GM18507 (cell line): ENCODE results near the gene ZSWIM4.

Source experiments
- DNase-seq: peaks from one replicate; pipeline ENCODE4 v3.0.0; 2011; ENCODE audit warnings: low read depth; ENCODE audit not compliant: insufficient read length; ENCODE audit errors: extremely low spot score
- FAIRE-seq: peaks from 2 replicates; lab custom pipeline; 2011; peaks lifted over from hg19 to GRCh38; lab: Jason Lieb, UNC

ZSWIM4 gene

DNA sequence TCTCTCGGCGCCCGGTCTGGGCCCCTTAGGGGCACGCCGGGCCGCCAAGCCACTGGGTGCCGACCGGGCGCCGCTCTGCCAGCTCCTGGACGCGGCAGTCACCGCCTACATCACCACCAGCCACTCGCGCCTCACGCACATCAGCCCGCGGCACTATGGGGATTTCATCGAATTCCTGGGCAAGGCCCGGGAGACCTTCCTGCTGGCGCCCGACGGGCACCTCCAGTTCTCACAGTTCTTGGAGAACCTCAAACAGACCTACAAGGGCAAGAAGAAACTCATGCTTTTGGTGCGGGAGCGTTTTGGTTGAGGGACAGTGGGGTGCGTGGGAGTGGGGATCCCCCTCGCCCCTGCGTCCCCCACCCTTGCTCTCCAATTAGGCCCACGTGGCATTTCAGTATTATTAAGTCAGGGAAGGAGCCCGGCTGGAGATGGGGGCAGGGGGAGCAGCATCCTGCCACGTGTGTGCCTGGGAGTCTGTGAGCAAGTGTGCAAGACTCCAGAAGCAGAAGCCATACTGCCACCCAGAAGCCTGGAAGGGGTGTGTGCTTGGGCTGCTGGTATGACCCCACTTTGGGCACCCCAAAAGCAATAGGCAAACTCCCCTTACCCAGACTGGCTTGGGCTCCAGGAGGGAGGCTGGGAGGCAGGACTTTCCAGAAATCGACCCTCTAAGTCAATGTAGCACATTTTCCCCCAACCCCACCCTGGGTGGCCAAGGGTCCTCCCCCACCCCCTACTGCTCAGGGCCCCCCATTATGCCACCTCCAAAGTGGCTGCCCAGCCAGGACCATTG, 35.7 kb downstream of the ZSWIM4 start:
- no peak for DNase-seq
- FAIRE-seq: no peak

DNA sequence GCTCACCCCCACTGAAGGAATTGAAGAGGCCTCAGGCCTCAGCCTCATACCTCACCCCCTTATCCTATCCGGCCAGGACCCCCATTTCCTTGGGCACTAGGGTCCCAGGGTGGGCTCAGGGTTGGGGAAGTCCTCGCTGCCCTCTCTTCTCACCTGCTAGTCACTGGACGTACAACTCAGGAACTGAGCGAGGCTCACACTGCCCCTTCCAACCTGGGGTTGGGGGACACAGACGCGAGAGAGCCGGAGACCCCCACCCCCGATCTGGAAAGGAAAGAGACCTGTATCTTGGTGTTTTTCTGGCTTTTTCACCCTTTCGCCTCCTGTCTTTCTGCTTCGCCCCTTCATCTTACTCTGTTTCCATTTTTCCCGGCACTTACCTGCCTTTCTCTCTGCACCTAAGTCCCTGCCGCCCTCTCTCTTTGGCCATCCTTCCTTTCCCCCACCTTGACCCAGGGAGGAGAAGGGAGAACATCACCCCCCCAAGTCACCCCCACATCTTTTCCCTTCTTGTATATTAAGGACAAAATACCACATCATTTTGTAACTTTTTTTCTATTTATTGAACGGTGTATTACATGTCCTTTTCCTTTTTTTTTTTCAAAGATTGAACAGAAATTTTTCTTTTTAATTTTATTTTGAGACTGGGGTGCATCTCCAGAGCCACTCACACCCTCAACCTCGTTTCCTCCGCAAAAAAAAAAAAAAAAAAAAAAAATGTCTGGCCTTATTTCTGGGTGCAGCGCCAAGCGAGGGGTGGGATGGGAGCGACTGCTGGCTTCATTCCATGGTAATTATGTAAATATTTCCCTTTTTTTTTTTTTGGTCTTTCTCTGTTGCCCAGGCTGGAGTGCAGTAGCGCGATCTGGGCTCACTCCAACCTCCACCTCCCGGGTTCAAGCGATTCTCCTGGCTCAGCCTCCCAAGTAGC, 36.6 kb downstream of the ZSWIM4 start:
- DNase-seq (no peak), FAIRE-seq (no peak)

DNA sequence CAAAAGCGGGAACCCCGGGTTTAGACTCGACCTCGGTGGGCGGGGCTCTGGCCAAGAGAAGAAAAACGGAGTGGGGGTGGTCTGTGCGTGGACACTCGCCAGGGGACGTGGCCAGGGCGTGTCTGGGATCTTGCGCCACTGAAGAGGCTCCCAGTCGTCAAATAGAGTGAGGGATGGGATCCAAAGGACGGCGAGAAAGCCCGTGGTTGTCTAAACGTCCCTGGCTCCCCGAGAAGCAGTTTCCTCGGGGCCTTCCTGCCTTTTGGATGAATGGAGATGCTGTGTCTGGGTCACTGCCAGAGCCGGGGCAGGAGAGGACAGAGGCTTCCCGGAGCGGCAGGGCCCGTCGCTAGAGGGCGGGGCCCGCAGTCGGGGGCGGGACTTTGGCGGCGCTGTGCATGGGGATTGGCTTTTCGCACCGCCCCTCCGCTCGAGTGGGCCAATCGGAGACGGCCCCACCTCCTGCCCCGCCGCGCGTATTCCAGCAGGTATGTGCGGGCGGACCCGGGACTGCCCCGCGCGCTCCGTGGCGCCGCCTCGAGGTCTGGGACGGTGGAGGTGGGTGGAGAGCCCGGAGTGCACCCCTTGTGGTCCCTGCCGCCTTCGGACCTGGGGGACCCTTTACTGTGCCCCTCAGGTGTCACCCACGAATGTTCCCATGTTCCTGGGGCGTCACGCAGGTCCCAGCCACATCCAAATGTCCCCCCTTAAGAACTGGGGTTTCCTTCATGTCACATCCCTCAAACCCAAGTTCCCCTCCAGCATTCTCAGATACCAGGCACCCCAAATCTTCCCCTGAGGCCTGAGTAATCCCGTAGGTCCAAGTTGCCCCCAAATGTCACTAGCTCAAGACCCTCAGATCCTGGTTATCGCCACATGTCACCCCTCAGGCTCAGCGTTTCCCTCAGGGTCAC, 38.3 kb downstream of the ZSWIM4 start:
- DNase-seq (peak; percentile 95), FAIRE-seq (peak; percentile 91)

DNA sequence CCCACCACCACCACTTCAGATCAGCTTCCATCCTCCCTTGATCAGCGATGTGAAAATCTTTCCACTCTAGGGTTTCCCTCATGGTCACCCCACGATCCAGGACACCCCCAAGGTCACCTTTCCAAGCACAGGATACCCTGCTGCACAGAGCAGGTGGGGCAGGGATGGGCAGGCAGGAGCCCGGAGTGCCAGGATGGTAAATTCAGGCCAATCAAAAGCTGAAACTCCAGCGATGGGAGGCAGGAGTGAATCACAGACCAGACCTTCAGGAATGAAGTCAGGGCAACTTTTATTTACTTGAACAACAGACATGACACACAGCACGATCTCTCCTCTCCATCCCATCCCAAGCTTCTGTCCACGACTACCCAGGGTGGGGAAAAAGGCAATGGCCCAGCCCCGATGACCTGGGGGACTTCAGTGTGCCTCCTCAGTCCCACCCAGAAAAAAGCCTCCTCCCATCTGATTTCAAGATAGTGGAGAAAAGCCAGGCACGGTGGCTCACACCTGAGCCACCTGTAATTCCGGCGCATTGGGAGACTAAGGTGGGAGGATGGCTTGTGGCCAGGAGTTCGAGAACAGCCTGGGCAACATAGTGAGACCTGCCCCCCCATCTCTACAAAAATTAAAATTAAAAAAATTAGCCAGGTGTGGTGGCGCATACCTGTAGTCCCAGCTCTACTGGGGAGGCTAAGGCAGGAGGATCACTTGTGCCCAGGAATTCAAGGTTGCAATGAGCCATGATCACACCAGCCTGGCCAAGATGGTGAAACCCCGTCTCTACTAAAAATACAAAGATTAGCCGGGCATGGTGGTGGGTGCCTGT, 39.2 kb downstream of the ZSWIM4 start:
- DNase-seq (no peak), FAIRE-seq (no peak)

DNA sequence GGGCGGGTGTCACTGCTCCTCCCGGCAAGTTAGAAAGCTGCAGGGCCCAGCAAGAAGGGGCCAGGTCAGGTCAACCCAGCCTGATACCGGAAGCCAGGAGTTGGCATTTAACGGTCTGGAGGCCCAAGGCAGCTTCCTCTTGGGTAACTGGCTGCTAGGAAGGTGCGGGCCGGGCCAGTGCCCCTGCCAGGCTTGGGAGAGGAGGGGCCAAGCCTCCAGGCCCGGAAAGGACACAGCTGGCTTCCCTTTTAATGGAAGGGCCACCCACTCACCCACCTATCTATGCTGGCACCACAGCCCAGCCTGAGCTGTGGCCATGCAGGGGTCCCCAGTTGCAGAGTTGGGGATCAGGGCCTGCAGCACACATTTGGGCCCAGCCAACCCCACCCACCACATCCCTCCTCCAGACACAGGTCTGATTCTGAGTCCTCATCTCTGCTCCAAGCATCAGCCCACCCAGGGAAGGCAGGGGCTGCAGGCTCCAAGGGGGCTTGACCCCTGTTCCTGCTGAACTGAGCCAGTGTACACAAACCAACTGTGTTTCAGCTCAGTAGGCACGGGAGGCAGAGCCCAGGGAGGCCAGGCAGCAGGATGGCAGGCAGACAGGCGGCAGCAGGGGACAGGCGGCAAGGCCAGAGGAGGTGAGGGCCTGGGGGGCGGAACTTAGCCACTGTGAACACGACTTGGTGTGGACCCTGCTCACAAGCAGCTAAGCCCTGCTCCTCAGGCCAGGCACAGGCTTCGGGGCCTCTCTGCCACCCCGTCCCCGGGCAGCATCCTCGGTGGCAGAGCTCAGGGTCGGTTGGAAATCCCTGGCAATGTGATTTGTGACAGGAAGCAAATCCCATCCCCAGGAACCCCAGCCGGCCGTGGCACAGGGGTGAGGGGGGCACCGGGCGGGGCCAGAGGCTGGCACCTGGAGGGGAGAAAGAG, 40.8 kb downstream of the ZSWIM4 start:
- FAIRE-seq (no peak), DNase-seq (no peak)

DNA sequence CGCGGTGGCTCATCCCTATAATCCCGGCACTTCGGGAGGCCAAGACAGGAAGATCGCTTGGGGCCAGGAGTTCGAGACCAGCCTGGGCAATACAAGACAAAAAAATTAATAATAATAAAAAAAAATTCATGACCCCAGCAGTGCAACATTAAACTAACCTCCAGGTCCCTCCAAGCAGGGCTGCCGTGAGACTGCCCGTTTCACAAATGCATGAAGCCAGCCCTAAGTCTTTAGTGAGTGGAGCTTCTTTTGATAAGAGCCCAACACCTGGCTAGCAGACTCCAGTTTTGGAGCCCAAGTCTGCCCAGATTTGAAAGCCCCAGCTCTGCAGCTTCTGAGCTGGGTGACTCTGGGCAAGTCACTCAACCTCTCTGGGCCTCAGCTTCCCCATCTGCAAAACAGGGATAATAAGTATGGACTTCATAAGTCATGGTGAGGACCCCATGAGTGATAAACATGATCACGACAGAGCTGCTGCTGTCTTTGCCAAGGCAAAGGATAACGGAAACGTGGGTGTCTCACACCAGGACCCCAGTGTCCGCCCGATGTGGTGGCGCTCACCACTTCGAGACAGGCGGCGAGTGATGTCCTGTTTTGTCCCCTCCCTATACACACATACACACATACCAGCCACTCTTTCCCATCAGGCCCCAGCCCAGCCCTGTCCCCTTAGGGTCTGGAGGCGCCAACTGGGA, 43.3 kb downstream of the ZSWIM4 start:
- no peak for DNase-seq
- no peak for FAIRE-seq

DNA sequence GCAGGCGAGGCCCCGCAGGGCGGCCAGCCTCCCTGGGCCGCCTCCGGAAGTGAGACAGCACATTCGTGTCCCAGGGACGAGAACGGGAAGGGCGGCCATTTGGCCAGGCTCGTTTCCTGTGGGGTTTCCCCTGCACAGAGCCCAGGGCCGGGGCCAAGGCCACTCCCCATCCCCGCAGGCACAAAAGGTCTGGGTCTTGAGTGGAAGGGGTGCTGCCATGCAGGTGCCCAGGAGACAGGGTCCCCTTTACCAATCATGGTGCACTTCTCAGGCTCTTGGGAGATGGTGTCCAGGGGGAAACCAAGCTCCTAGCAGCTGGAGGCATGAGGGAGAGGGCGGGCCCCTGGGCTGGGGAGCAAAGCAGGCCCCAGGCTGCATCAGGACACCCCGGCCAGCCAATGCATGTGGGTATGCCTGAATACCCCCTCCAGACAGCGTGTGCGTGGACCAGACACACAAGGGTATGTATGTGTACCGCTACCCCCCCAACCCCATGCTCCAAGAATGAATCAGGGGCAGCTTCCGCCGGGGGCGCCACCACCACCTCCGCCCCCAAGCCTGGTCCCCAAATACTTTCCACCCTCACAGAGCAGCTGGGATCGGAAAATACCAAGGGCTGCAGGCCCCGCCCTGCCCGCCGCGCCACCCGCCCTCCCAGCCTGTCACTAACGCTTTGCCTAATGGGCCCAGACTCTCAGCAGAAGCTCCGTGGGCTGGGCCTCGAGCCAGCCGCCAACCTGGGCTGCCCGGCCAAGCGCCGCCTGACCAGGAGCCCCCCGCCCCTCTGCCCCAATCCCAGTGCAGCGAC, 44.1 kb downstream of the ZSWIM4 start:
- FAIRE-seq (peak; percentile 97), DNase-seq (peak; percentile 62)

DNA sequence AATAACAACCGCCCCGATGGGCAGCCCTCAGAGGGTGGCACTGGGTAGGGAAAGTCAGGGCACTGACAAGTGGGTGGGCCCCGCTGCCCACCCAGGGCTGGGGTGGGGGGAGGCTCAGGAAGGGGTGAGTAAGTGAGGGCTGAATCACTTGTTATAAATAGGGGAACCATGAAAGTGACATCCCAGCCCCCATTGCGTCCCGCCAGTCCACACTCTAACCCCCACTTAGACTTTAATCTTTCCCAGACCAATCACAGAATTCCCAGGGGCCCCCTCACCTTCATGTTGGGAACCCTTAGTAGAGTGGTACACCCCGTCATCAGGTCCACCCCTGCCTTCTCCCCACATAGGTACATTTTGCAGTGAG, 44.7 kb downstream of the ZSWIM4 start:
- FAIRE-seq (no peak), DNase-seq (no peak)

DNA sequence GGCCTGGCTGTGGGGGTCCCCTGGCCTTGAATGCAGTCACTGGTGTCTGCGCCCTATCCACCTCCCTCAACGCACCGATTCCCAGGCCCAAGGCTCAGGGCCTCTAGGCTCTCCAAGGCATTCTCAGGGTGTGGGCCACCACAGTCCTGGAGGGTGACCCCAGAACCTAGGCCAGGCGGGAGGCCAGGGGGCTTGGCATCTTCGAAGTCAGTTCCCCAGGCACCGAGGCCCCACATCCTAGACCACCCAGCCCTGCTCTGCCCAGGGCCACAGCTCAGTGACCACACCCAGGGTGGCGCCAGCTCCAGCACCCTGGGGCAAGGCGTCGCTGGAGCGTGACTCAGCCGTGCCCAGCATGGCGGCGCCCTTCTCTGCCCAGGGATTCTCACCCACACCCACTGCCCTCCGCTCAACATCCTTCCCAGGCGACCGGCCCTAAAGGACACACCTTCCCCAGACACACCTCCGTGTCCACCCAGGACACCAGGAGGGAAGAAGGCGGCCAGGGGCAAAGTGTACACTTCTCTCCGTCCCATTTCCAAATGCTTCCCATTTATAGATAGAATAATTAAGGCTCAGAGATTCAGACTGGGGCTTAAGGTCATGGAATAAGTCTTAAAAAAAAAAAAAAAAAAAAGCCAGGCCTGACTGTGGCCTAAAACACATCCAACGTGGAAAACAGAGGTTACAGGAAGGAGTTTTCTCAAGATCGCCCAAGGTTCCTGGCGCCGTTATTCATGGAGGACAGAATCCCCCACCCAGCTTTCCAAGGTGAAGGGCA, 45.3 kb downstream of the ZSWIM4 start:
- DNase-seq: no peak
- peak; percentile 35 for FAIRE-seq

DNA sequence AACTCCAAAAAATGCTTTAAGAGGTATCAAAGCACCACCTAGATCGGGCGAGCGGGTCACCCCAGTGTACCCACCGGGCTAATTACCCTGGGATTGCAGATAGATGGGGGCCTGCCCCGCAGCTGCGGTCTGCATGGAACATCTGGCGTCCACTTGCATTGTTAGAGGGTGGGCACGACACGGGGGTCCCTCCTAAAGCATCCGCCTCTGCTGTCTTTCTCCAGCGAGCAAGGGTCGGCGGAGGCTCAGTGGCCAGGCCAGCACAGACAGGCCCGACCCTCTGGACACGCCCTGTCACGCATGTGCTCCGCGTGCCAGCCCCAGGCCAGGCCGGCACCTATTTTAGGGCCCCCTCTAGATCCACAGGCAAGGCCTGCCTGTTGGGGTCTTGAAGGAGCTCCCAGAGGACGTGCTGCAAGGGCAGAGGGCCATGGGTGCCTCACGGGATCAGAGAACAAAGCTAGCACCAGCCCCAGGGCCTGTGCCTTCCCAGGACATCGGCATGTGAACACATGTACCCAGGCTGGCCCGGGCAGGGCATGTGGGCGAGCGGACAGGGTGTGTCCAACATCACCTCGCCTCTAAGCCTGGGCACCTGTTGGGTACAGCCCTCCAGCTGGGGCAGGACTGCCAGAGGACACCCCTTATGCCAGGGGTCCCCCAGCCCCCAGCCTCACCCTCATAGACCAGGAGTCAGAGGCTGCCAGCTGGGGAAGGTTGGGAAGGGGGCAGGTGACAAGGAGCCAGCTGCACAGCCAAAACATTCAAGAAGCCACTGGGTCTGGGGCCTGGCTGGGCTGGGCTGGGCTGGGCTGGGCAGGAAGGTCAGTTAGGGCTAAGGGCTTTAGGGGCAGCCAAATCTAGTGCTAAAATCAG, 46.1 kb downstream of the ZSWIM4 start:
- DNase-seq (no peak), FAIRE-seq (no peak)

DNA sequence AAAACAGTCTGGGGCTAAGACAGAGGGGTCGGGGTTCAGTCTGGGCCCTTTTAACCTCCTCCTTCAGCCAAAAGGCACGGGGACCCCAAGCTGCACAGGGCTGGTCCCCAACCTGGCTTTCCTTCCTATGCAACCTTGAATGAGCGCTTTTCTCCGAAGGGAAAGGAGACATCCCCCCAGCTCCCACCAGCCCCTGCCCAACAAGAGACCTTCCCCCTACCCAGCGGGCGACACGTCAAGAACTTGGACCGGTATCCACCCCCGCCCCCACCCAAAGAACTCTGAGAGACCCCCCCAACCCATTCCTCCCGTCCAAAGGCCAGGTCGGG, 46.7 kb downstream of the ZSWIM4 start:
- no peak for FAIRE-seq
- DNase-seq: no peak

DNA sequence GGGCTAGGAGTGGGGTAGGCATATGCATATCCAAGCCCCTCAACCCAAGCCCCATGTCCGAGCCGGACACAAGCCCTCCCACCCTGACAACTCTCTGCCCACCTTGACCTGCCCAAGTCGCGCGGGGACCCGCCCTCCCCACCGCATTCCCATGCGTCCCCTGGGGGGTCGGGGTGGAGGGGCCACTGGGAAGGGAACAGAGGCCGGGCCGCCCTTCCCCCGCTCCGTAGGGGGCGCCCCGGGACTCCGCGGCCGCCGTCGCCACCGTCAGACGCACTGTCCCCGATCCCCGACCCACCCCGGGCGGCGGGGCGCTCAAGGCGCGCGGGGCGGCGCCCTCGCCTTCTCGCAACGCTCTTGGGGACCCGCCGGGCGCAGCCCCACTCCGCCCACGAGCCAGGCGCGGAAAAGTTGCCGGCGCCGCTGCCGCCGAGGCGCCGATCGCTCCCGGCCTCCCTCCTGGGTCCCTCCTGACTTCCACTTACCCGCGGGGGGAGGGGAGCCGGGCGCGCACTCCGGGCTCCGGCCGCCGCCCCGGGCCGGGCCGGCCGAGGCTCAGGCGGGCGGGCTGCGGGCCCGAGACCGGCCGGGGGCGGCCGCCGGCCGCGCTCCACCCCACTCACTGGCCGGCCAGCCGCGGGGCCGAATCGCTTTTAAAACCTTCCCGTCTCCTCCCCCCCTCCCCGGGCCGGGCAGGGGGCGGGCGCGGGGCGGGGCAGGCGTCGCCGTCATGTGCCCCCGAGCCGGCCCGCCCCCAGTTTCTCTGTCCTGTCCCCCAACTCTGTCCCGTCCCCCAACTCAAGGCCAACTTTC, 47.3 kb downstream of the ZSWIM4 start:
- FAIRE-seq: peak; percentile 15
- no peak for DNase-seq

DNA sequence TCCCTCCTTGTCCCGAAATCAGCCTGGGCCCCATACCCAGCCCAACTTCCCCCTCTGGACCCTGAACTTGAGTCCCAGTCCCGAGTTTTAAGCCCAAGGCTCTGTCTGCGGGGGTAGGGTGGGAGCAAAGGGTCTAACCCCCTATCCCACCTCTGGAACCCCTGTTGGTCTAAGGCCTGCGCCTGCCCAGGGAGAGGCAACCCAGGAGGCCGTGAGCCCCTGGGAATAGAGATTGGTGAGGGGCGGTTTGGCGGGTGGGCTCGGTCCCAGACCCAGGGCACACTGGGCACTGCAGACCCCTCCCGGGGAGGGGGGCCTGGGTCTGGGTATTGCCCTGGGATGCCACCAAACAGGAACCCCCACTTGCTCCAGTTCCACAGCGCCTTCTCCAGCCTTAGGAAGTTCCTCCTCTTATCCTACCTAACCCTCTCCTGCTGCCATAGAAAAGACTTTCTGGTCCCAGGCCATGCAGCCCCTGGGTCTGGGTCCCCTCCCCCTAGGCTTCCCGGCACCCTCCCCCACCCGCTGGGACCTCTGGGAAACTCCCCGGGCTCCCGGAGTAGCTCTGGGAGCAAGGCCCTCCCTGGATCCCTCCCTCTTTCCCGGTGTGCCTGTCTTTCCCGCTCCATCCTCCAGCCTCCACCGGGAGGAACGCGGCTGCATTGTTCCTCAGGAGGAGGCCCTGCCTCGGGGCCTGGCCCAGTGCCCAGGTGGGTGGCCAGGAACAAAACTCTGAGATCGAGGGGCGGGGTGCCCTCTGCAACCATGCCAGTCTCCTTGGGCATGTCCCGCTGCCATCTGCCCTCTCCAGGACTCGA, 48.1 kb downstream of the ZSWIM4 start:
- no peak for FAIRE-seq

More for the DNA sequence above, 48.1 kb downstream of the ZSWIM4 start:
- DNase-seq: no peak
